Cerebellar nuclear complex (tissue), 1 donor: ENCODE measurements around the gene LGALS12.
"Not testable (repeated sequence)": the region's sequence is repeated elsewhere in the genome, so short reads cannot be mapped to it uniquely, and the experiment has no call there.

Experiments
- DNase-seq, 2 experiments: peaks; one replicate each; lab custom pipeline; 2025; lab: John Stamatoyannopoulos, UW

LGALS12 gene

DNA sequence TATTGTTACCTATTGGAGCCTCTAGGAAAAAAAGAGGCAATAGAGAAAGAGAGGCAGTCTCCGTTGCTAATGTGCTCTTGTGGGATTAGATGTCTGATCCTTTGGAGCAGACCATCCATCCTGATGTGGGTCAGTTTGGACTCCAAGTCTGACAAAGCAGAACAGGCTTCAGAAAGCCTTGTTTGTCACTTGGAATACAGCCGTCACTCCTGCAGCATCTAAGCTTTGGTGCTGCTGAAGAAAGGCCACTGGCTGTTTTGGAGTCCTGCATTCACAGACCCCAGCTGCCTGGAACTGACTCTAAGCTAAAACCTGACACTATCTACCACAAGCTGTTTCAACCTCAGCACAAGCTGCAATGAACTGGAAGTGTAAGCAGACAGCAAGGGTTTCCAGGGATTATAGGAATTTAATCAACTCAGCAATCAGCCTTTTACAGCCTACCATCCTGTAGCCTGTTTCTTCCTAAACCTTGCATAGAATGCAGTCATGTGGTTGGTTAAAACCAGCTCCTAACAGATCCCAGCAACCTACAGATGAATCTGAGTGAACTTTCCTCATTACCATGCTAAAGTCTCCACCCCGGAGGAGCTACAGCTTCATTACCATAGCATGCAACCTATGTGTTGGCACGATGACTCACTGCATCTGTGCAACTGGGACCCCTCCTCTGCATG is 27.1 kb downstream of the LGALS12 start:
- no peak for DNase-seq

DNA sequence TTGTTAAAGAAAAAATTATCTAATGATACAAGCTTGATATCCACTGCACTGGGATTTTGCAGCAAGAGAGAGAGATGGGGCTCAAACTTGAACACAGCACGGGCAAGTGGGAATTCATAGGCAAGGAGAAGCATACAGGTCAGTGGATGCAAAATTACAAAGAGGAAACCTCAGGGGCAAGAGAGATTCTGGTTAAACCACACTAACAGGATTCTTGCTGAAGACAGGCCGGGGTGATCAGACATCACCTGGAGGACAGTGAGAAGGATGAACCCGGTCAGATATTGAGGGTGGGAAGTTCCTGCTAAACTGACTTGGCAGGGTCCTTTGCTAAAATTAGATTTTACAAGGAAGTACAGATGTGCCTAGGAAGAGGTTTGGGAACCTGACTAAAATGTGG is 28.2 kb downstream of the LGALS12 start:
- DNase-seq = no peak

DNA sequence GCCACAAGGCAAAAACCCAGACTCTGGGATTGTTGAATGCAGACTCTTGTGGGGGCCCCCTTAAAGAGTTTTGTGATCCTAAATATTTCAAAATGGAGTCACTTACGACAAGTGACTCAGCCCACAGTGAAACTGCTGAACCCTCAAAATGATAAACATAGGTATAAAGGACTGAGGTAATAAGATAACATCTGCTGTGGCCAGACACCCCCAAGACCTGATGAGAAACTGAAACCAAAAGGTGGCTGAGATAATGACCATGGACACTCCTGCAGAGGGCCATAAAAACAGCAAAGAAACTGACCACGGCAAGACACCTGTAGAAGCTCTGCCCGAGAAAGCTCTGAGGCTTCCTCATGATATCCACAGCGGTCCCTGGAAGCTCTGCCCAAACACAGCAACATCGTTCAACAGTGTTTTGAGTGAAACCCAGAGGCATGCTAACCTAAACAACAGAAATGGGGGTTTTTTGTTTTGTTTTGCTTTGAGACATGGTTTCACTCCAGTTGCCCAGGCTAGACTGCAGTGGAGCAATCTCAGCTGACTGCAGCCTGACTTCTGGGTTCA is 29.1 kb downstream of the LGALS12 start:
- no peak for DNase-seq

DNA sequence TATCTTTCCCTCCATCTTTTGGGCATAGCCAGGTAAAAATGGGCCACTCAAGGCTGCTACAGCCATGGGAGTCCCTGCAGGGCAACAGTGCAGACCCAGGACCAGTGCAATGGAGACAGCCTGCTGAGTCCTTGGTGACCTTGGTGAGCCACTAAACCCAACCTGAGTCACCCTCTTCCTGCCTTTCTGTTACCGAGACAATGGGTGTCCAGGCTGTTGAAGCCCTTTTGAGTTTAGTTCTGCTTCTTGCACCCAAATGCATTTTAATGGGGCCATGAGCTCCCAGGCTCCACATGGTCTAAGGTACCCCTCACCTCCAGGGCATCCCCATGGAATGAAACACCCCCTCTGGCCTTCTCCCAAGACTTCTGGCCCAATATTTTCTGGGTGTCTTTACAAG is 29.9 kb downstream of the LGALS12 start:
- no peak for DNase-seq

DNA sequence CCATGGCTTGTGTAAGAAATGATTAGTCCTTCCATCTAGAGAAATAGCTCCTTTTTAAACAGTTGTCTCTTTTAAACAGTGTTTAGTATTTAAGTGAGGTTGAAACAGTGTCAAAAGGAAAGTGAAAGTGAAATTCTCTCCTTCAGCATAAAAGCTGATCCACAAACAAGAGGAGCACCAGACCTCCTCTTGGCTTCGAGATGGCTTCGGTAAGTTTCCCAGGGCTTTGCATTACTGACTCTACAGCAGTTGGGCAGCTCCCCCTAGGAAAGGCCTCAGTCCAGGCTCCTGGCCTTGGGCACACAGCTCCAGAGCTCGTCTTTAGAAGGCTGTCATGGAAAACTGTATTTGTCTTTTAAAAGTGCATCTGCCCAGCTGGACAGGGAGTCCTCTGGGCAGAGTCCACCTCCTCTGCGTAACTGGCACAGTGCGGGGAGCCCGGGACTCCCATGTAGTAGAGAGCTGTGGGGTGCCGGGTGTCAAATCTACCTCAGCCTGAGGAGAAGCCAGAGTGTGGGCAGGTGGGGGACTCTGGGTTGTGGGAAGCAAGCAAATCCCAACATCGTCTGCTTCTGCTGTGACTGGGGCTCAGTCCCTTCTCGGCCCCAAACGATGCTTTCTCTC is 30.9 kb downstream of the LGALS12 start, which contains the start of gene PLAAT4:
Gene PLAAT4, plus strand, starts transcription at position 140 of the 624 bp plus-strand sequence. Its CDS starts 61 bp downstream, at position 201.
- peak in 1 of 2 experiments; percentile 46 for DNase-seq

DNA sequence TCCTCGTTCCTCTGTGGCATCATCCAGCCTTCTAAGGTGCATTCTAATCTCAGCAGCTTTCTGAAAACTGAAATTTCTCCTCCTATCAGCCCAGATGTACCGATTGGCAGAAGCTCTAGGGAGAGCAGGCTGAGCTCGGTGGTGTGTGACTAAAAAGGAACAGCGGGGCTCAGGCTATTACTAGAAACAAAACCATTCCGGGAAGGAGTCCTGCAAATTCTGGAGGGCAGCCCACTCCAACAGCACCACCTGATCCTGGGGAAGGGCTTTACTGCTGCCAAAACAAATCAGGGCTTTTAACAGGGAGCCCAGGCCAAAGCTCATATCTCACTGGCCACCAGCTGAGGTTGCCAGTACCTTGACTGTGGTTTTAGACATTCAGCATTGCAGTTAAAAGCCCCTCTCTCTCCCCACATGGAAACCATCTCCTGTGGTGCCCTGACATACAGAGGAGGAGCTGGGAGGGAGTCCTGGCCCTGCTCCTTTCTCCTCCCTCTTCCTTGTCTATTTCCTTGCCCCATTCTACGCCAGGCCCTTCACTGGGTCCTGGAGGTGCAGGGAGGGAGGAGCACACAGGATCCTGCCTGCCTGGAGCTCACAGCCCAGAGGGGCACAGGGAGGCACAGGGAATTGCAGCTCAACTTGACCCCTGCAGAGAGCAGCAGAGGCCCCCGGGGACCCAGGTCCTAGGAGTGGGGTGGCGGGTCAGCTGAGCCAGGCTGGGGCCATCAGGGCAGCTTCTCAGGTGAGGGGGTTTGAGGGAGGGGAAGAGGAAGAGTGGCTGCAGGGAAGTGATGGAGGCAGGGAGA is 31.6 kb downstream of the LGALS12 start:
- peak; percentile 84 to 93 for DNase-seq

DNA sequence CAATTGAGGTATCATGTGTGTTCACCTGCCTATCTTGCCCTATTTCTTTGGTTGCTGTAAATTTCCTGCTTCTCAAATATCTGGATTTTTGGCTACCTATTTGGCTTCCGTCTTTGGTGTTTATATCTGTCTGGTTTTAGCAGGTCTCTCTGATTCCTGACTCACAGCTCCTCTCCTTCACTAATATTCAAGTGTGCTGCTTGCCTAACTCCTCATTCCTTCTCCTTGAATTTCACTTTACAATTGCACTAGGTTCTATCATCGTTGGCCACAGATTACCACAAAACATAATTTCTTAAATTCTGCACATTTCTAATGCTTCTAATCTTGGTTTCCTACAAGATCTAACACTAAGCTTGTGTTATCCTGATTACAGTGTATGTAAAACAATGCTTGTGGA is 36.6 kb downstream of the LGALS12 start:
- not testable (repeated sequence) for DNase-seq

DNA sequence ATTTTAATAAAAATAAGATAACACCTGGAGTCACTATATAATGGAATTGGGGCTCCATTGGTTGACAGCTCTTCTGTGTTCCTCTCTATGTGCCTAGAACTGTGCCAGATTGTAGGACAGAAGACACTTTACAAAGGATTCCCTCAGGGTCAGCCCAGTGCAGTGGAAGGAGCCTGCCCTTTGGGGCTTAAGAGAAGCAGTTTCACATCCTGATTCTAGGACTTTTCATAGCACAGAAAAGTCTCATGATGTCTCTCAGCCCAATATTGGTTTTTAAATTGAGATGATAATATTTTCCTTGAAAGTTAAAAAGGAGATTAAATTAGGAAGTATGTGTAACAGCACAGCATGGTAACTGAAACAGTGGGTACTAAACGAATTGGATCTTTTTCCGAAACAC is 37.8 kb downstream of the LGALS12 start:
- DNase-seq = no peak

DNA sequence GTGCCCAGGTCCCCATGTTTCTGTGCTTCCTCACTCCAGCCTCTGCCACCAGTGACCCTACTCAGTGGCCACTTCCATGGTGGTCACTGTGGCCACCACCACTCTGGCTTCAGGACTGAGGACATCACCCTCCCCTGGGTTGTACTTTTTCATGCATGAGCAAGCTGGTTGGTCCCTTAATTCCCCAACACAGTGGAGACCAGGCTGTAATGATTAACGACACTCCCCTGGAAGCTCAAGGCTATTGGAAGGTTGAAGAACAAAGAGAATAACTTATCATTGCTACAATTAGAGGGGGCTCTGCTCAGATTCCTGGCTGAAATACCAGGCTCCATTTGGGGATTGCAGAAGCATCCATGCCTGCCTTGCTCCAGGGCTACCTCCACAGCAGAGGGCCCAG is 41.2 kb downstream of the LGALS12 start:
- no peak for DNase-seq

DNA sequence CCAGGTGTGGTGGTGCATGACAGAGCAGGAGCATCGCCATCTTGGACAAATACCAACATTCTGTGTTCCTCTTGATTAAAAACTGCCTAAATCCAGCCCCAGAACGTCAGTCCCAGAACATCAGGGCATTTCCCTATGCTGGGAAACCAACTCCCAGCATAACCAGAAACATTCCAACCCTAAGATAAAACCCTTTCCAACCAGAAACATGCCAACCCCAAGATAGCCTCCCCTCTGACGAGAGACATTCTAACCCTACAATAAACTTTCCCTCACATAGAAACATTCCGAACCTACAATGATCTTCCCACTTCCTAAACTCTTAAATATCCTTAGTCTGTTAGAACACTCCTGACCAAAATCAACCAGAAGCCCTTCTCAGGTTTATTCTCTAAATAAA is 42.3 kb downstream of the LGALS12 start:
- DNase-seq = no peak

DNA sequence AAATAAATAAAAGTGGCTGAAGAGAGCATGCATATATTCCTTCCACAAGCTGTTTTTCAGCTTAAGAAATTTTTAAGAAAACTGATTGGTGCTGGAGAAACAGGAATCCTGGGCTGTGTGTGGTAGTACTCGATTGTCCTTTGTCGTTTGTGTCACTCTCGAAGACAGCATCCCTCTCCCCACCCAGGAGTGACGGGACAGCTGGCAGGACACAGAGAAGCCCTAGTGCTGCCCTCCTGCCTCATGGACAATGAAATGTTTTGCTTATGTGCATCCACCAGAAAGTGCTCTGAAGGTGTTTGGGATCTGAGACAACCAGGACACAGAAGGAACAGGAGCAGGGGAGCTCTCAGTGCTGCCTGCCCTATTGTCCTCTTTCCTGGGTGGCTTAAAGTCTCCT is 43.5 kb downstream of the LGALS12 start:
- no peak for DNase-seq

DNA sequence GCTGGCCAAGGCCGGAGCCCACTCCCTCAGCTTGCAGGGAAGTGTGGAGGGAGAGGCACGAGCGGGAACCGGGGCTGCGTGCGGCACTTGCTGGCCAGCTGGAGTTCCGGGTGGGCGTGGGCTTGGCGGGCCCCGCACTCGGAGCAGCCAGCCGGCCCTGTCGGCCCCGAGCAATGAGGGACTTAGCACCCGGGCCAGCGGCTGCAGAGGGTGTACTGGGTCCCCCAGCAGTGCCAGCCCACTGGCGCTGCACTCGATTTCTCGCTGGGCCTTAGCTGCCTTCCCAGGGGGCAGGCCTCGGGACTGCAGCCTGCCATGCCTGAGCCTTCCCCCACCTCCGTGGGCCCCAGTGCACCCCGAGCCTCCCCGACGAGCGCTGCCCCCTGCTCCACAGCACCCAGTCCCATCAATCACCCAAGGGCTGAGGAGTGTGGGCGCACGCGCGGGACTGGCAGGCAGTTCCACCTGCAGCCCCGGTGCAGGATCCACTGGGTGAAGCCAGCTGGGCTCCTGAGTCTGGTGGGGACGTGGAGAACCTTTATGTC is 44.3 kb downstream of the LGALS12 start:
- not testable (repeated sequence) for DNase-seq

DNA sequence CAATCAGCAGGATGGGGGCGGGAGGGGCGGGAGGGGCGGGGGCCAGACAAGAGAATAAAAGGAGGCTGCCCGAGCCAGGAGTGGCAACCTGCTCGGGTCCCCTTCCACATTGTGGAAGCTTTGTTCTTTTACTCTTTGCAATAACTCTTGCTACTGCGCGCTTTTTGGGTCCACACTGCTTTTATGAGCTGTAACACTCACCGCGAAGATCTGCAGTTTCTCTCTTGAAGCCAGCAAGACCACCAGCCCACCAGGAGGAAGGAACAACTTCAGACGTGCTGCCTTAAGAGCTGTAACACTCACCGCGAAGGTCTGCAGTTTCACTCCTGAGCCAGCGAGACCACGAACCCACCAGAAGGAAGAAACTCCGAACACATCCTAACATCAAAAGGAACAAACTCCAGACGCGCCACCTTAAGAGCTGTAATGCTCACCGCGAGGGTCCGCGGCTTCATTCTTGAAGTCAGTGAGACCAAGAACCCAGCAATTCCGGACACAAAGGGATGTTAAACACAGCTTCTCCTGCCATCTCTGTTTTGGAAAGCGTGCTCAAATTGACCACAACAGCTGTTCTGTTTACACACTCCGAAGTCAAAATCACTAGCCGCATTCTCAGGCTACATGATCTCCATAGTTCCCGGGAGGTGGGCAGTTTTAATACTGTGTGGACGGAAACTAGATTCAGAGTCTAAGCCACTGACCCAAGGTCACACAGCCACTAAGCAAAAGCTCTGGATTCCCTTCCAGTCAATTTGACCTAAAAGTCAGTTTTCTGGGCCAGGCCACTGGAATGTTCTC is 45.4 kb downstream of the LGALS12 start:
- DNase-seq = no peak

DNA sequence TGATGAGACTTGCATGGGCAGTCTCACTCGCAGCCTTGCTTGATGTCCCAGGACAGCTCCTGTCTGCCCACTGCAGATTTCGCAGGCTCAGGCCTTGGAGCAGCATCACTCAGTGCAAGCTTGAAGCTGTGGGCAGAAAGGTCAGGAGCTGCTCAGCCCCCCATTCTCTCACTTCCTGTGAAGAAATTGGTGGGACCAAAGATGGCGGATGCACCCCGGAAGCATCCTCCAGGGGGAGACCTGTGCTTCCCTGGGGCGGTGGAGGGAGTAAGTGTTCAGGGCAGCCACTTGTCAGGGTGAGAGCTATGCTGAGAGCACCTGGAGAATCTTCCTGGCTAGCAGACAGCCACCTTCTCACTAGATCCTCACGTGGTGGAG is 46.0 kb downstream of the LGALS12 start:
- DNase-seq = no peak

DNA sequence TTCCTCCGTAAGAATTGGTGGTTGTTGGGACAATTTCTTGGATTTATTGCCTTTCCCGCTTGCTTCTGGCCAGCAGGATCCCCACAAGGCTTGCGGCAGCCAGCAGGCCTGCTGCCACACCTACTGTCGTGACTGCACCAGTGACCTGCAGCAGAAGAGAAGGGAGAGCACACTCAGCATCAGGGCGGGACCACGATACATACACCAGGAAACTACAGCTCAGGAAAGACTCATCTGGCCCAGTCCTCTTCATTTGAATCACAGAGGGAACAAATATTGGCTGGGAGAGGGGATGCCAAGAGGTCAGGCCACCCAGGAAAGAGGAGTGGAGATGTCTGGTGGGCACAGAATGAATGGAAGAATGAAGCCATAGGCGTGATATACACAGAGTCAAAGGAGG is 47.0 kb downstream of the LGALS12 start:
- DNase-seq = no peak

DNA sequence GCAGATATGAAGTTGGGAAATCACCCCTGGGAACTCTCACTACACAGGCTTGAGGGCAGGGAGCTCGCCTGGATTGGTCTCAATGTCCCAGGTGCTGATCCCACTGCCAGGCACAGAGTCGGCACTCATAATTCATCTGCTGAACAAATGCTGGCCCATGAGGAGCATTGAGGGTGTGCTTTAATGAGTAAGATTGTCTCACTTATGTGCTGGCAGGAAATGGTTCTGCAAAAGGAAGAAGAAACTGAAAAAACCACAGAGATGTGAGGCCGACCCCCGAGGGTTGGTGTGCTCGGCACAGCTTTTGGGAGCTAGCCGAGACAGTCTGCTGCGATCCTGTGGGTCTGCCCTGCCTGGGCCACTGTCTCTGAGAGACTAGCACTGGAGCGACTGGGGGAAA is 47.9 kb downstream of the LGALS12 start:
- DNase-seq = no peak

DNA sequence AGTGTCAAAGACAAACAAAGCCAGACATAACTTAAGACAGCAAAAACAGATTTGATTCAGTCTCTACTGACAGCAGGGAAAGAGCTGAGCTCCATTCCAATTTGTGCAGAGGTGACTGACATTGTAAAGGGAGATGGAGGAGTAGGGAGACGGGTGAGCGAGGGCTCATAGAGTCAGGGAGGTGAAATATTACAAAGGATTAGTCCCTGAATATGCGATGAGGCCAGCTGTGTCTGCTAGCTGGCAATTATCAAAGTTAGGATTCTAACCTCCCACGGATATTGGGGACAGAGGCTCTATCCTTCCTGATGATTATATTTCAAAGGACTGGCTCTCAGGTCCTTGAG is 49.0 kb downstream of the LGALS12 start:
- no peak for DNase-seq

DNA sequence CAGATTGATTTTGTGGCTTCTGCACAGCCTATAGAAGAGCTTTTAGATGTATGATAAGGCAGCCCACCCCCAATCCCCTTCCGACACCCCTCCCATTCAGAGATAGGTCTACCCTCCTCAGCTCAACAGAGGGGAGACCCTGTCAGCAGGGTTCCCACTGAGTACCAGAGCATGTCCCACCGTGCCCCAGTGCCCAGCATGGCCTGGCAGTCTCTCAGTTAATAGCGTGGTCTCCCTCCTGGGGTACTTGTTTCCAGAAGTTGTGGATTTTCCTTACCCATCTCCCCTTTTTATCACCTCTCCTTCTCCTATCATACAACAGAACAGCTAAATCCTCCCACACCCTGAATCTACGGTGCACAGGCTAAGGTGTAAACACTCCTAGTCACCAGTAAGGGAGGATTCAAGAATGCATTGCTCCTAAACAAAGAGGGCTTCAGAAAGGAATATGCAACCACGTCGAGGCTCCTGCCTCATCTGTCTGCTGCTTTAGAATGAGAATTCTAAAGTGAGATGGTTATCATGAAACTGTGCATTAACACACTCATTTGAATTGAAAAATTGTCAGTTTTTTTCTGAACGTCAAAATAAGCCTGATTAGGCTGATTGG is 50.6 kb downstream of the LGALS12 start:
- DNase-seq = no peak

DNA sequence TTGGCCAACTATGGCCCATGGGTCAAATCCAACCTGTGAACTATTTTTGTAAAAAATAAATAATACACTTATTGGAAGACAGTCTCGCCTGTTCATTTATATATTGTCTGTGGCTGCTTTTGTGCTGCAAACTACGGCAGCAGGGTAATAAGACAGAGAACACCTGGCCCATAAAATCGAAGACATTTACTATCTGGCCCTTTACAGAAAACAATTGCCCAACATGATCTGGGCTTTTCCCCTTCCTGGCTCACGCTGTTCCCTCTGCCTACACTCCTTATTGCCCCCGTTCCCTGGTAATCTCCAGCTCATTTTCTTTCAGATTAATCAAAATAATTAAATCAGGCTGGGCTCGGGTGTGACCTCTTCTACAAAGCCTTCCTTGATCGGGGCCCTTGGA is 51.7 kb downstream of the LGALS12 start:
- no peak for DNase-seq

DNA sequence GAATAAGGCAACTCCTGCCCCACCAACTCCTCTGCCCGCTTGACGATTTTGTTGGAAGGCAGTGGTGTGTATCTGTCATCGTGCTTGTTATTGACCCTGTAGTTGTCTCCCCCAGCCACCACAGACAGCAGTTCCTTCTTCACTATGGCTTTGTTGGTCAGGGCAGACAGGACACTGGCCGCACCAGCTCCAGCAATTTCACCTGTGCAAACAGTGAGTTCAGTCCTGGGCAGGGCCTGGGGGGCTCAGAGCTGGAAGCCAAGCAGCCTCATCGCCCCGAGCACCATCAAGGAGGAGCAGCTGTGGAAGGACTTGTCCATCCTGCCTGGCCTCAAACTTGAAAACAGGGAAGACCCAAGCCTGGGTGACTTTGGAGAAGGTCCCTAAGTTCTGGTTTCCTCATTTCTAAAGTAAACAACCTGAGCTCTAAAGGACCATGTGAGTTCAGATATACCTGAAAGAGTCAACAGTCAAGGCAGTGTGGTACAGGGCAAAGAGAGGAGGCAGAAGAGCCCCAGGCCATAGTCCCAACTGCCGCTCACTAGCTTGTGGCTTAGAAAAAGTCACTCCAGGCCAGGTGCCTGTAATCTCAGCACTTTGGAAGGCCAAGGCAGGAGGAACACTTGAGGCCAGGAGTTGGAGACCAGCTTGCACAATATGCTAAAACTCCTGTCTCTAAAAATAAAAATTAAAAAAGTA is 52.7 kb downstream of the LGALS12 start:
- DNase-seq = no peak
